ENCODE data around the gene ZNF776.
"Not testable (repeated sequence)": the region's sequence is repeated elsewhere in the genome, so short reads cannot be mapped to it uniquely, and the experiment has no call there.

ZNF776 gene

DNA sequence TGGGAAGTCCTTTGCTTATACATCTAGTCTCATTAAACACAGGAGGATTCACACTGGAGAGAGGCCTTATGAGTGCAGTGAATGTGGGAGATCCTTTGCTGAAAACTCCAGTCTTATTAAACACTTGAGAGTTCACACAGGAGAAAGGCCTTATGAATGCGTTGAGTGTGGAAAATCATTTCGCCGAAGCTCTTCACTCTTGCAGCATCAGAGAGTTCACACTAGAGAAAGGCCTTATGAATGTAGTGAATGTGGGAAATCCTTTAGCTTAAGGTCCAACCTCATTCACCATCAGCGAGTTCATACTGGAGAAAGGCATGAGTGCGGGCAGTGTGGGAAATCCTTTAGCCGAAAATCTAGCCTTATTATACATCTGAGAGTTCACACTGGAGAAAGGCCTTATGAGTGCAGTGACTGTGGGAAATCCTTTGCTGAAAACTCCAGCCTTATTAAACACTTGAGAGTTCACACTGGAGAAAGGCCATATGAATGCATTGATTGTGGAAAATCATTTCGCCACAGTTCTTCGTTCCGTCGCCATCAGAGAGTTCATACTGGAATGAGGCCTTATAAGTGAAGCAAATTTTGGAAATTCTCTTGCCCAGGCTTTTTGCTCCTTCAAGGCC, 32.7 kb downstream of the ZNF776 start:
- no peak for DNase-seq

DNA sequence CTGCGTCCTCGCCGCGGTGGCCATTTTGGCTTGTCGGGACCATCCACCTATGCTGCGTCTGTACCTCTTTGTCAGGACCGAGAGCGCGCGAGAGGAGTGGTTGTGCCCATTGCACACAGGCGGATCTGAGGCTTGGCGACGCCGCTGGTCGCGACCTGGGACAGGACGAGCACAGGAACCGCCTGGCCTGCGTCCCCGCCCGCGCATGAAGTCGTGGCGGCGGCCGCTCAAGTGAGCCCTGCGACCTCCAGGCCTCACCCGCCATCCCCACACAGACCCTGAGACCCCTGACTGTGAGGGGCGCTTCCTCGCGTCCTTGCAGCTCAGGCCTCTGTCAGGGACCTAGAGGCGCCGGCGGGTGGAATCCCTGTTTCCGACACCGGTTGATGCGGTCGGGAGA, 39.7 kb downstream of the ZNF776 start:
- DNase-seq, result no peak

- no peak for DNase-seq
Measured at GRCh38 chr19:57786906-57787305, 40.3 kb downstream of the ZNF776 start.

GRCh38 chr19:57788114-57788692, 41.6 kb downstream of the ZNF776 start:
- DNase-seq, result no peak

GRCh38 chr19:57789288-57789687, 42.7 kb downstream of the ZNF776 start:
- no peak for DNase-seq

GRCh38 chr19:57796580-57796979, 50.0 kb downstream of the ZNF776 start:
- not testable (repeated sequence) for DNase-seq

- DNase-seq, result no peak
Measured at GRCh38 chr19:57800696-57801095, 54.1 kb downstream of the ZNF776 start.

GRCh38 chr19:57802269-57802668, 55.7 kb downstream of the ZNF776 start:
- DNase-seq, result no peak

GRCh38 chr19:57803265-57803593, 56.6 kb downstream of the ZNF776 start:
- DNase-seq, result no peak

- DNase-seq, result peak; percentile 77
Measured at GRCh38 chr19:57803594-57804325, 57.1 kb downstream of the ZNF776 start.

- DNase-seq, result no peak
Measured at GRCh38 chr19:57807541-57807940, 60.9 kb downstream of the ZNF776 start.

All from hematopoietic multipotent progenitor cell treated with erythropoietin and hydrocortisone succinate and interleukin-3 and kit ligand, for 4 days (in vitro differentiated cells).